ENCODE measurements around the gene YAP1.

The YAP1 gene

GRCh38 chr11:102117472-102118113, 7.3 kb downstream of the YAP1 start:
- no peak for DNase-seq (ENCODE audit: low read depth)

GRCh38 chr11:102118937-102119336, 8.7 kb downstream of the YAP1 start:
- no peak for DNase-seq (ENCODE audit: low read depth)

- no peak for DNase-seq (ENCODE audit: low read depth)
Measured at GRCh38 chr11:102119997-102120396, 9.8 kb downstream of the YAP1 start.

- DNase-seq (ENCODE audit: low read depth): no peak
Measured at GRCh38 chr11:102120437-102120973, 10.3 kb downstream of the YAP1 start.

- no peak for DNase-seq (ENCODE audit: low read depth)
Measured at GRCh38 chr11:102121329-102121728, 11.1 kb downstream of the YAP1 start.

- no peak for DNase-seq (ENCODE audit: low read depth)
Measured at GRCh38 chr11:102134597-102134996, 24.4 kb downstream of the YAP1 start.

GRCh38 chr11:102135256-102135655, 25.0 kb downstream of the YAP1 start:
- no peak for DNase-seq (ENCODE audit: low read depth)

- no peak for DNase-seq (ENCODE audit: low read depth)
Measured at GRCh38 chr11:102138223-102138622, 28.0 kb downstream of the YAP1 start.

- DNase-seq (ENCODE audit: low read depth): no peak
Measured at GRCh38 chr11:102138670-102139069, 28.4 kb downstream of the YAP1 start.

- no peak for DNase-seq (ENCODE audit: low read depth)
Measured at GRCh38 chr11:102139081-102139498, 28.8 kb downstream of the YAP1 start.

- no peak for DNase-seq (ENCODE audit: low read depth)
Measured at GRCh38 chr11:102142333-102142732, 32.1 kb downstream of the YAP1 start.

GRCh38 chr11:102143867-102144266, 33.6 kb downstream of the YAP1 start:
- DNase-seq (ENCODE audit: low read depth): no peak

- DNase-seq (ENCODE audit: low read depth): no peak
Measured at GRCh38 chr11:102144357-102145355, 34.4 kb downstream of the YAP1 start.

GRCh38 chr11:102147015-102147414, 36.8 kb downstream of the YAP1 start:
- DNase-seq (ENCODE audit: low read depth): no peak

- DNase-seq (ENCODE audit: low read depth): no peak
Measured at GRCh38 chr11:102147632-102148031, 37.4 kb downstream of the YAP1 start.

- no peak for DNase-seq (ENCODE audit: low read depth)
Measured at GRCh38 chr11:102148059-102148458, 37.8 kb downstream of the YAP1 start.

- DNase-seq (ENCODE audit: low read depth): no peak
Measured at GRCh38 chr11:102151784-102152525, 41.7 kb downstream of the YAP1 start.

GRCh38 chr11:102153082-102153481, 42.8 kb downstream of the YAP1 start:
- DNase-seq (ENCODE audit: low read depth): no peak

GRCh38 chr11:102154806-102155205, 44.6 kb downstream of the YAP1 start:
- no peak for DNase-seq (ENCODE audit: low read depth)

- no peak for DNase-seq (ENCODE audit: low read depth)
Measured at GRCh38 chr11:102155676-102156075, 45.4 kb downstream of the YAP1 start.

GRCh38 chr11:102157219-102157618, 47.0 kb downstream of the YAP1 start:
- no peak for DNase-seq (ENCODE audit: low read depth)

GRCh38 chr11:102158164-102158735, 48.0 kb downstream of the YAP1 start:
- no peak for DNase-seq (ENCODE audit: low read depth)
